Neuronal stem cell (in vitro differentiated cells): Measurements from ENCODE around the gene FRMPD4.

ENCODE experiments used
- DNase-seq: peaks from one replicate; pipeline ENCODE4 v3.0.0-alpha.2; 2013; ENCODE audit warnings: low spot score
- H2AFZ ChIP-seq: one replicate; pipeline ENCODE4 v1.6.1; 2013; ENCODE audit warnings: mild to moderate bottlenecking, low read length, inconsistent platforms
- H2AK5ac ChIP-seq: 2 replicates; pipeline ENCODE4 v1.6.1; 2013; ENCODE audit warnings: low read depth, mild to moderate bottlenecking, inconsistent platforms, low read length, moderate library complexity, mixed read lengths
- H2BK120ac ChIP-seq: 2 replicates; pipeline ENCODE4 v1.6.1; 2013; ENCODE audit warnings: low read depth, mild to moderate bottlenecking, inconsistent platforms, low read length, moderate library complexity, mixed read lengths
- H2BK12ac ChIP-seq: one replicate; pipeline ENCODE4 v1.6.1; 2013; ENCODE audit warnings: low read length, inconsistent platforms
- H2BK15ac ChIP-seq: 2 replicates; pipeline ENCODE4 v1.6.1; 2013; ENCODE audit warnings: mild to moderate bottlenecking, low read length, inconsistent platforms, mixed read lengths
- H2BK5ac ChIP-seq: one replicate; pipeline ENCODE4 v1.6.1; 2013; ENCODE audit warnings: inconsistent platforms, mild to moderate bottlenecking, low read length, moderate library complexity
- H3K14ac ChIP-seq: one replicate; pipeline ENCODE4 v1.6.1; 2013; ENCODE audit warnings: low read length, inconsistent platforms
- H3K18ac ChIP-seq: 2 replicates; pipeline ENCODE4 v1.6.1; 2013; ENCODE audit warnings: low read length, inconsistent platforms
- H3K23ac ChIP-seq: 2 replicates; pipeline ENCODE4 v1.6.1; 2013; ENCODE audit warnings: low read depth, mild to moderate bottlenecking, mixed read lengths, low read length, inconsistent platforms; ENCODE audit not compliant: poor library complexity
- H3K27ac ChIP-seq: replicated peaks from 3 replicates; pipeline ENCODE4 v1.5.1; 2013; ENCODE audit warnings: low read length, inconsistent platforms
- H3K27me3 ChIP-seq, 3 experiments: 2 replicates each; pipeline ENCODE4 v1.6.1; 2013; ENCODE audit warnings: low read length in 3 of 3, mild to moderate bottlenecking in 2 of 3, inconsistent platforms in 1 of 3, low read depth in 1 of 3, mixed read lengths in 1 of 3, moderate library complexity in 1 of 3; ENCODE audit not compliant: control insufficient read depth in 3 of 3, insufficient read depth in 3 of 3
- H3K36me3 ChIP-seq, 2 donors: replicated peaks in 1 of 2; 2 replicates each; pipeline ENCODE4 v1.6.1; 2013; ENCODE audit warnings: low read length in 2 of 2; ENCODE audit not compliant: control insufficient read depth in 2 of 2, insufficient read depth in 2 of 2
- H3K4ac ChIP-seq: 2 replicates; pipeline ENCODE4 v1.6.1; 2013; ENCODE audit warnings: inconsistent platforms, mild to moderate bottlenecking, low read length, moderate library complexity
- H3K4me1 ChIP-seq, 2 donors: 1 replicate in 1 of 2; 2 replicates in 1 of 2; pipeline ENCODE4 v1.6.1; 2013; ENCODE audit warnings: low read length in 2 of 2, low read depth in 1 of 2; ENCODE audit not compliant: control insufficient read depth in 2 of 2, insufficient read depth in 1 of 2
- H3K4me2 ChIP-seq: one replicate; pipeline ENCODE4 v1.6.1; 2013; ENCODE audit warnings: mild to moderate bottlenecking, low read length, inconsistent platforms; ENCODE audit not compliant: insufficient read depth, poor library complexity, severe bottlenecking
- H3K4me3 ChIP-seq, 2 donors: 2 replicates each; pipeline ENCODE4 v1.5.1; 2013; ENCODE audit warnings: low read length in 2 of 2, mild to moderate bottlenecking in 2 of 2, inconsistent platforms in 1 of 2, moderate library complexity in 1 of 2
- H3K79me1 ChIP-seq: one replicate; pipeline ENCODE4 v1.6.1; 2013; ENCODE audit warnings: low read depth, mild to moderate bottlenecking, inconsistent platforms, low read length, moderate library complexity
- H3K9ac ChIP-seq: one replicate; pipeline ENCODE4 v1.6.1; 2013; ENCODE audit warnings: mild to moderate bottlenecking, low read depth, low read length, inconsistent platforms; ENCODE audit not compliant: poor library complexity
- H3K9me3 ChIP-seq, 2 donors: replicated peaks in 1 of 2; 2 replicates each; pipeline versions ENCODE3 to v1.6.1; 2013; ENCODE audit warnings: low read length in 2 of 2, mild to moderate bottlenecking in 2 of 2, inconsistent platforms in 1 of 2, low read depth in 1 of 2, mixed read lengths in 1 of 2, moderate library complexity in 1 of 2; ENCODE audit not compliant: control insufficient read depth in 2 of 2, insufficient read depth in 1 of 2
- H4K8ac ChIP-seq: one replicate; pipeline ENCODE4 v1.6.1; 2013; ENCODE audit warnings: low read depth, mild to moderate bottlenecking, inconsistent platforms, low read length, moderate library complexity
- H4K91ac ChIP-seq: one replicate; pipeline ENCODE4 v1.6.1; 2013; ENCODE audit warnings: low read length, low read depth, mild to moderate bottlenecking, inconsistent platforms; ENCODE audit not compliant: poor library complexity
- WGBS, 2 donors: extraction: QIAGEN DNeasy Blood & Tissue Kit; methylation state at CpG; one replicate each; pipeline ENCODE4 v1.1.7; 2013; ENCODE audit warnings: missing lambda C conversion rate in 2 of 2, mixed read lengths in 1 of 2; ENCODE audit not compliant: insufficient read length in 2 of 2, insufficient replicate concordance in 1 of 2; ENCODE audit errors: extremely low coverage in 2 of 2; 5-methylcytosine and 5-hydroxymethylcytosine counted together

The FRMPD4 gene

GRCh38 chrX:12452268-12452667 is 314.0 kb downstream of the FRMPD4 start:
- Histone ChIP-seq H2BK12ac (no peak overlapping the region), H3K4ac (no peak overlapping the region), H3K27ac (no peak overlapping the region), H3K27me3 (no peaks in the 10 kb centered on the region), H2BK15ac (no peak overlapping the region), H3K4me3 (no peak overlapping the region), H4K8ac (no peak overlapping the region), H2AK5ac (no peak overlapping the region), H3K4me1 (no peaks in the 10 kb centered on the region), H3K14ac (no peak overlapping the region), H3K9me3 (no peaks in the 10 kb centered on the region), H3K23ac (no peak overlapping the region), H2BK120ac (no peak overlapping the region), H3K18ac (no peak overlapping the region), H2AFZ (no peak overlapping the region), H3K79me1 (no peaks in the 10 kb centered on the region), H4K91ac (no peak overlapping the region), H3K4me2 (no peak overlapping the region), H3K36me3 (no peaks in the 10 kb centered on the region), H3K9ac (no peak overlapping the region), H2BK5ac (no peak overlapping the region)
- no peak for DNase-seq
- no CpG with 5 or more reads among the region's 2 CpGs for WGBS, 2 donors

- Histone ChIP-seq H3K4me1 (no peaks in the 10 kb centered on the region), H2BK12ac (no peak overlapping the region), H2AK5ac (no peak overlapping the region), H4K91ac (no peak overlapping the region), H4K8ac (no peak overlapping the region), H3K27ac (no peak overlapping the region), H2BK5ac (no peak overlapping the region), H3K23ac (no peak overlapping the region), H2BK120ac (no peak overlapping the region), H3K14ac (no peak overlapping the region), H2AFZ (no peak overlapping the region), H3K4ac (no peak overlapping the region), H3K9me3 (no peaks in the 10 kb centered on the region), H3K18ac (no peak overlapping the region), H3K4me2 (no peak overlapping the region), H3K27me3 (no peaks in the 10 kb centered on the region), H3K9ac (no peak overlapping the region), H3K4me3 (no peak overlapping the region), H3K79me1 (no peaks in the 10 kb centered on the region), H3K36me3 (no peaks in the 10 kb centered on the region), H2BK15ac (no peak overlapping the region)
- no peak for DNase-seq
- no CpG with 5 or more reads among the region's 2 CpGs for WGBS, 2 donors
Observed at GRCh38 chrX:12460929-12461328, 322.7 kb downstream of the FRMPD4 start.

- no CpG with 5 or more reads among the region's 2 CpGs for WGBS, 2 donors
- Histone ChIP-seq H3K14ac (no peak overlapping the region), H3K27me3 (no peaks in the 10 kb centered on the region)
Observed at GRCh38 chrX:12463052-12463451, 324.8 kb downstream of the FRMPD4 start.

GRCh38 chrX:12463873-12464272 is 325.6 kb downstream of the FRMPD4 start:
- no peak overlapping the region for H4K91ac ChIP-seq
- WGBS, 2 donors: no CpG with 5 or more reads among the region's 2 CpGs
- H3K4me2 ChIP-seq: no peak overlapping the region
- no peaks in the 10 kb centered on the region for H3K27me3 ChIP-seq
- H2AFZ ChIP-seq: no peak overlapping the region
- no peak overlapping the region for H3K4ac ChIP-seq
- no peaks in the 10 kb centered on the region for H3K4me1 ChIP-seq
- H3K23ac ChIP-seq: no peak overlapping the region
- H2BK5ac ChIP-seq: no peak overlapping the region
- no peak overlapping the region for H3K14ac ChIP-seq
- no peak overlapping the region for H2BK15ac ChIP-seq
- no peak overlapping the region for H3K18ac ChIP-seq
- H2BK120ac ChIP-seq: no peak overlapping the region
- no peak overlapping the region for H3K27ac ChIP-seq
- no peaks in the 10 kb centered on the region for H3K9me3 ChIP-seq
- no peaks in the 10 kb centered on the region for H3K36me3 ChIP-seq
- no peak overlapping the region for H2AK5ac ChIP-seq
- H3K4me3 ChIP-seq: no peak overlapping the region
- no peak overlapping the region for H4K8ac ChIP-seq
- H3K9ac ChIP-seq: no peak overlapping the region
- H2BK12ac ChIP-seq: no peak overlapping the region
- H3K79me1 ChIP-seq: no peaks in the 10 kb centered on the region
- DNase-seq: no peak

More at GRCh38 chrX:12463052-12463451, 324.8 kb downstream of the FRMPD4 start:
- Histone ChIP-seq H3K9me3 (no peaks in the 10 kb centered on the region), H3K4me3 (no peak overlapping the region), H3K4me1 (no peaks in the 10 kb centered on the region), H4K91ac (no peak overlapping the region), H4K8ac (no peak overlapping the region), H2BK5ac (no peak overlapping the region), H3K36me3 (no peaks in the 10 kb centered on the region), H3K4me2 (no peak overlapping the region), H2BK120ac (no peak overlapping the region), H3K27ac (no peak overlapping the region), H2AFZ (no peak overlapping the region), H3K4ac (no peak overlapping the region), H2BK15ac (no peak overlapping the region), H3K23ac (no peak overlapping the region), H2BK12ac (no peak overlapping the region), H2AK5ac (no peak overlapping the region), H3K79me1 (no peaks in the 10 kb centered on the region), H3K18ac (no peak overlapping the region), H3K9ac (no peak overlapping the region)
- DNase-seq: no peak
